WTC11 (cell line): ENCODE data around the gene IFT25. TPM values are rescaled to one million over a fixed set of nuclear protein-coding genes. Genes with fewer than 3 reads are reported as not detected.
"Not testable (repeated sequence)": the region's sequence is repeated elsewhere in the genome, so short reads cannot be mapped to it uniquely, and the experiment has no call there.

Source experiments
- ATAC-seq: fragments of 200-7000 bp; cut with Tn5 transposase; 2 replicates; pipeline ENCODE4 v1.10.0; 2021; ENCODE audit warnings: mild to moderate bottlenecking, moderate library complexity
- CTCF ChIA-PET: fragments of 300-600 bp; sonication (Branson Sonifier 250); formaldehyde crosslinking; loops from one replicate; lab custom pipeline; 2021; ENCODE audit warnings: antibody characterized with exemption; lab: Charles Lee
- POLR2A ChIA-PET: fragments of 350-600 bp; sonication (Branson Sonifier 250); formaldehyde crosslinking; loops from one replicate; lab custom pipeline; 2021; ENCODE audit warnings: antibody characterized with exemption; lab: Charles Lee
- DNase-seq: peaks from one replicate; pipeline ENCODE4 v3.0.0; 2021; ENCODE audit warnings: low spot score
- H3K27ac Mint-ChIP-seq: 2 replicates; pipeline ENCODE4 v1.8.0; 2021; ENCODE audit warnings: mixed read lengths
- H3K27me3 Mint-ChIP-seq: 2 replicates; pipeline ENCODE4 v1.8.0; 2021; ENCODE audit warnings: low read depth, mild to moderate bottlenecking, moderate library complexity, mixed read lengths
- H3K36me3 Mint-ChIP-seq: 2 replicates; pipeline ENCODE4 v1.8.0; 2021; ENCODE audit warnings: mixed read lengths
- H3K4me1 Mint-ChIP-seq: 2 replicates; pipeline ENCODE4 v1.8.0; 2022; ENCODE audit warnings: mixed read lengths
- H3K4me3 Mint-ChIP-seq: 2 replicates; pipeline ENCODE4 v1.8.0; 2021; ENCODE audit warnings: mild to moderate bottlenecking, moderate library complexity, mixed read lengths
- H3K9me3 Mint-ChIP-seq: 2 replicates; pipeline ENCODE4 v1.8.0; 2021; ENCODE audit warnings: mixed read lengths
- AFF4 ChIP-seq: sonication (generic); formaldehyde crosslinking; IDR thresholded peaks from 2 replicates; pipeline ENCODE4 v1.8.1; 2023; ENCODE audit warnings: mild to moderate bottlenecking, missing genetic modification reagents, borderline replicate concordance
- CTCF ChIP-seq: fragments of 200-600 bp; IDR thresholded peaks from 2 replicates; pipeline ENCODE4 v1.8.0; 2022; ENCODE audit warnings: antibody characterized with exemption
- NR1H2 ChIP-seq: sonication (generic); formaldehyde crosslinking; IDR thresholded peaks from 2 replicates; pipeline ENCODE4 v1.9.0; 2021; ENCODE audit warnings: mild to moderate bottlenecking, moderate library complexity, missing genetic modification reagents
- PRDM15 ChIP-seq: sonication (generic); formaldehyde crosslinking; IDR thresholded peaks from 2 replicates; pipeline ENCODE4 v1.8.0; 2022; ENCODE audit warnings: missing genetic modification reagents
- ZNF121 ChIP-seq: sonication (generic); formaldehyde crosslinking; IDR thresholded peaks from 2 replicates; pipeline ENCODE4 v1.8.0; 2023; ENCODE audit warnings: missing genetic modification reagents
- total RNA-seq: library from RNA; stranded (reverse); gene quantifications from 3 replicates; pipeline ENCODE4 v1.2.3, GENCODE V29; 2021

Gene IFT25
- total RNA-seq, 1 experiment from 2014 or later, result 22.6 TPM

- no peak for TF ChIP-seq NR1H2
- TF ChIP-seq AFF4 (CRISPR knock-in tag), result no peak
Observed at GRCh38 chr1:53888681-53889080, 56.8 kb downstream of the IFT25 start (continued).

- H3K27me3 Mint-ChIP-seq, H3K9me3 Mint-ChIP-seq, H3K4me3 Mint-ChIP-seq, POLR2A ChIA-PET, DNase-seq, ATAC-seq, H3K4me1 Mint-ChIP-seq, H3K27ac Mint-ChIP-seq: not testable (repeated sequence)
- CTCF ChIA-PET, result interaction anchor here (1.3 kb wide), 2 partner anchors 62 to 76 kb away, joined by 3 to 5 read pairs; partner anchors contain the start of genes IFT25 and LRRC42
- H3K36me3 Mint-ChIP-seq, result peaks cover 29% of the 10 kb centered on the region
Observed at GRCh38 chr1:53883600-53883999, 61.9 kb downstream of the IFT25 start.

- H3K4me3 Mint-ChIP-seq, ATAC-seq, DNase-seq, H3K27me3 Mint-ChIP-seq, POLR2A ChIA-PET, H3K27ac Mint-ChIP-seq, H3K9me3 Mint-ChIP-seq, H3K4me1 Mint-ChIP-seq: not testable (repeated sequence)
- peaks cover 28% of the 10 kb centered on the region for H3K36me3 Mint-ChIP-seq
- CTCF ChIA-PET, result interaction anchor here (1.0 kb wide), 1 partner anchor 64 kb away, joined by 3 read pairs; the partner anchor contains the start of gene IFT25
Observed at GRCh38 chr1:53881853-53882252, 63.6 kb downstream of the IFT25 start.

- Mint-ChIP-seq H3K27ac (no peak overlapping the region), H3K4me1 (no peaks in the 10 kb centered on the region), H3K9me3 (peaks cover 8% of the 10 kb centered on the region), H3K27me3 (no peaks in the 10 kb centered on the region), H3K36me3 (peaks cover 37% of the 10 kb centered on the region), H3K4me3 (no peak overlapping the region)
- DNase-seq, result no peak
- 0 out of 2 replicates have a peak, but pooled peaks have one; percentile 15 for TF ChIP-seq CTCF
- no peak for TF ChIP-seq PRDM15 (CRISPR knock-in tag)
- TF ChIP-seq, all 79 proteins: peak for 1
- POLR2A ChIA-PET, result interaction anchor here (0.8 to 1.0 kb wide), 2 partner anchors 11 to 67 kb away, joined by 3 to 4 read pairs; partner anchors contain the start of genes IFT25, LRRC42 and YIPF1
- no peak for ATAC-seq
- CTCF ChIA-PET, result interaction anchor here (1.0 to 2.7 kb wide), 21 partner anchors 9 to 203 kb away, joined by 3 to 44 read pairs (median 5); partner anchors contain the start of genes DIO1, IFT25, LDLRAD1 and LRRC42
Observed at GRCh38 chr1:53878492-53879105, 66.9 kb downstream of the IFT25 start.

- H3K9me3 Mint-ChIP-seq, POLR2A ChIA-PET, ATAC-seq, H3K27ac Mint-ChIP-seq, DNase-seq, CTCF ChIA-PET, H3K27me3 Mint-ChIP-seq, H3K4me3 Mint-ChIP-seq, H3K4me1 Mint-ChIP-seq: not testable (repeated sequence)
- peak; percentile 74 for TF ChIP-seq ZNF121
- peaks cover 25% of the 10 kb centered on the region for H3K36me3 Mint-ChIP-seq
Observed at GRCh38 chr1:53875150-53875549, 70.3 kb downstream of the IFT25 start.
